GM18511 (cell line): ENCODE measurements around the gene TAMM41.
"Not testable (repeated sequence)": the region's sequence is repeated elsewhere in the genome, so short reads cannot be mapped to it uniquely, and the experiment has no call there.

Experiments
- ATAC-seq: cut with Tn5 transposase; IDR thresholded peaks from one replicate; pipeline ENCODE4 v1.9.1; 2021; ENCODE audit warnings: mild to moderate bottlenecking, moderate library complexity; ENCODE audit not compliant: unreplicated experiment

TAMM41 gene

GRCh38 chr3:11818033-11818432, 28.7 kb downstream of the TAMM41 start:
- no peak for ATAC-seq

- no peak for ATAC-seq
Measured at GRCh38 chr3:11815111-11815510, 31.6 kb downstream of the TAMM41 start.

- no peak for ATAC-seq
Measured at GRCh38 chr3:11814663-11815062, 32.0 kb downstream of the TAMM41 start.

- ATAC-seq = no peak
Measured at GRCh38 chr3:11810276-11810675, 36.4 kb downstream of the TAMM41 start.

GRCh38 chr3:11808231-11808630, 38.5 kb downstream of the TAMM41 start:
- ATAC-seq = no peak

GRCh38 chr3:11807686-11808085, 39.0 kb downstream of the TAMM41 start:
- no peak for ATAC-seq

- no peak for ATAC-seq
Measured at GRCh38 chr3:11805716-11806115, 41.0 kb downstream of the TAMM41 start.

GRCh38 chr3:11803977-11804892, 42.5 kb downstream of the TAMM41 start:
- peak; percentile 60 for ATAC-seq

- no peak for ATAC-seq
Measured at GRCh38 chr3:11799791-11800190, 46.9 kb downstream of the TAMM41 start.

GRCh38 chr3:11794927-11795326, 51.8 kb downstream of the TAMM41 start:
- no peak for ATAC-seq

- no peak for ATAC-seq
Measured at GRCh38 chr3:11791339-11792200, 55.1 kb downstream of the TAMM41 start.

- ATAC-seq = no peak
Measured at GRCh38 chr3:11789412-11789811, 57.3 kb downstream of the TAMM41 start.

- ATAC-seq = no peak
Measured at GRCh38 chr3:11784971-11785377, 61.7 kb downstream of the TAMM41 start.

- no peak for ATAC-seq
Measured at GRCh38 chr3:11780341-11780740, 66.3 kb downstream of the TAMM41 start.

- no peak for ATAC-seq
Measured at GRCh38 chr3:11779626-11780025, 67.1 kb downstream of the TAMM41 start.

- no peak for ATAC-seq
Measured at GRCh38 chr3:11778248-11778647, 68.4 kb downstream of the TAMM41 start.

- ATAC-seq = no peak
Measured at GRCh38 chr3:11776346-11776745, 70.3 kb downstream of the TAMM41 start.

- ATAC-seq = no peak
Measured at GRCh38 chr3:11775493-11775892, 71.2 kb downstream of the TAMM41 start.

GRCh38 chr3:11774296-11774877, 72.3 kb downstream of the TAMM41 start:
- ATAC-seq = no peak

- not testable (repeated sequence) for ATAC-seq
Measured at GRCh38 chr3:11771931-11772330, 74.8 kb downstream of the TAMM41 start.
